Activated T-cell treated with anti-CD3 and anti-CD28 coated beads, Interleukin-2, amount 50 U/mL, for 72 hours (primary cell): ENCODE results near the gene RECQL5. TPM values are rescaled to one million over a fixed set of nuclear protein-coding genes. Genes with fewer than 3 reads are reported as not detected.
"Not testable (repeated sequence)": the region's sequence is repeated elsewhere in the genome, so short reads cannot be mapped to it uniquely, and the experiment has no call there.

Experiments used
- ATAC-seq, 2 donors: fragments of 150-1000 bp; cut with Tn5 transposase; replicated peaks in 1 of 2; 2 replicates each; pipeline ENCODE4 v1.10.0; 2021; ENCODE audit warnings: moderate library complexity in 2 of 2, mild to moderate bottlenecking in 1 of 2
- DNase-seq, 2 donors: peaks; one replicate each; pipeline ENCODE4 v3.0.0; 2021 to 2022; ENCODE audit warnings: mixed read lengths in 1 of 2
- H3K27ac Mint-ChIP-seq: one replicate; pipeline ENCODE4 v1.8.0; 2022; ENCODE audit warnings: mild to moderate bottlenecking, moderate library complexity, mixed read lengths
- H3K27me3 Mint-ChIP-seq: one replicate; pipeline ENCODE4 v1.8.0; 2022; ENCODE audit warnings: low read depth, mixed read lengths
- H3K36me3 Mint-ChIP-seq, 2 donors: one replicate each; pipeline ENCODE4 v1.8.0; 2022; ENCODE audit warnings: mixed read lengths in 2 of 2, mild to moderate bottlenecking in 1 of 2; ENCODE audit not compliant: insufficient read depth in 2 of 2
- H3K4me1 Mint-ChIP-seq: one replicate; pipeline ENCODE4 v1.8.0; 2022; ENCODE audit warnings: low read depth, mixed read lengths
- H3K4me3 Mint-ChIP-seq, 2 donors: one replicate each; pipeline ENCODE4 v1.8.0; 2022; ENCODE audit warnings: mild to moderate bottlenecking in 2 of 2, mixed read lengths in 2 of 2, moderate library complexity in 2 of 2
- H3K9me3 Mint-ChIP-seq, 2 donors: one replicate each; pipeline ENCODE4 v1.8.0; 2022; ENCODE audit warnings: mixed read lengths in 2 of 2
- total RNA-seq, 2 donors: library from RNA; stranded (reverse); gene quantifications; one replicate each; pipeline ENCODE4 v1.2.3, GENCODE V29; 2022

The RECQL5 gene
- total RNA-seq, 2 donors from 2014 or later: 50.7 to 58.5 TPM

- not testable (repeated sequence) for H3K4me3 Mint-ChIP-seq, ATAC-seq, H3K36me3 Mint-ChIP-seq, H3K27me3 Mint-ChIP-seq, H3K9me3 Mint-ChIP-seq, H3K27ac Mint-ChIP-seq, DNase-seq, H3K4me1 Mint-ChIP-seq
Measured at GRCh38 chr17:75583197-75583596, 83.8 kb downstream of the RECQL5 start.

GRCh38 chr17:75581121-75581725 is 85.7 kb downstream of the RECQL5 start:
- H3K27ac Mint-ChIP-seq: peak overlapping the region; percentile 35

More at GRCh38 chr17:75581121-75581725, 85.7 kb downstream of the RECQL5 start:
- ATAC-seq (peak; percentile 66 to 69), DNase-seq (peak; percentile 65 to 73)
- not testable (repeated sequence) for H3K4me1 Mint-ChIP-seq, H3K36me3 Mint-ChIP-seq, H3K9me3 Mint-ChIP-seq, H3K27me3 Mint-ChIP-seq
- H3K4me3 Mint-ChIP-seq: peak overlapping the region; percentile 90

Other genes starting within 250 kb of the RECQL5 start
- gene TMEM94, start 210.5 kb downstream of the RECQL5 start, total RNA-seq: 10 to 100 TPM; 70.7 to 76.4 TPM
- gene CASKIN2, start 151.6 kb downstream of the RECQL5 start, total RNA-seq: 1 to 10 TPM; 4.1 to 6.6 TPM
- gene TSEN54, start 150.6 kb downstream of the RECQL5 start, total RNA-seq: 10 to 100 TPM; 34.8 to 49.5 TPM
- 10 to 100 TPM; 12.5 to 17.4 TPM for gene LLGL2, start 141.5 kb downstream of the RECQL5 start, total RNA-seq
- gene MYO15B, start 79.4 kb downstream of the RECQL5 start, total RNA-seq: 100 to 1,000 TPM; 102 to 121 TPM
- 1 to 10 TPM; 1.4 to 2.4 TPM for gene SMIM5, start 33.7 kb downstream of the RECQL5 start, total RNA-seq
- gene SAP30BP, start 184 bp upstream of the RECQL5 start, total RNA-seq: 100 to 1,000 TPM in 1 of 2 donors, 10 to 100 TPM in 1; 97.0 to 112 TPM
- gene ITGB4, start 54.3 kb upstream of the RECQL5 start, total RNA-seq: 1 to 10 TPM; 2.7 to 3.5 TPM
- 10 to 100 TPM; 41.9 to 51.2 TPM for gene GALK1, start 98.0 kb upstream of the RECQL5 start, total RNA-seq
- gene UNK, start 117.7 kb upstream of the RECQL5 start, total RNA-seq: 10 to 100 TPM; 20.7 to 22.6 TPM
- gene UNC13D, start 177.2 kb upstream of the RECQL5 start, total RNA-seq: 10 to 100 TPM; 89.0 to 97.6 TPM
- gene WBP2, start 188.2 kb upstream of the RECQL5 start, total RNA-seq: 100 to 1,000 TPM in 1 of 2 donors, 10 to 100 TPM in 1; 90.2 to 109 TPM
- gene TRIM47, start 211.4 kb upstream of the RECQL5 start, total RNA-seq: 10 to 100 TPM; 16.5 to 24.1 TPM
- 10 to 100 TPM; 24.0 to 30.7 TPM for gene TRIM65, start 229.8 kb upstream of the RECQL5 start, total RNA-seq
- 100 to 1,000 TPM; 101 to 117 TPM for gene MRPL38, start 237.7 kb upstream of the RECQL5 start, total RNA-seq